HEK293 (cell line): Measurements from ENCODE around the gene MEF2C.

Experiments
- CTCF ChIA-PET: fragments of 350-600 bp; formaldehyde crosslinking; extraction: SDS; loops from one replicate; lab custom pipeline; 2021; ENCODE audit warnings: antibody characterized with exemption; lab: Yijun Ruan, JAX
- POLR2A ChIA-PET: fragments of 300-600 bp; formaldehyde crosslinking; extraction: SDS; loops from one replicate; lab custom pipeline; 2020; ENCODE audit warnings: antibody characterized with exemption, inconsistent platforms; lab: Yijun Ruan, JAX
- H3K27ac ChIP-seq: fragments of 200-500 bp; sonication (Bioruptor generic); 2 replicates; pipeline ENCODE4 v1.5.1; 2014; ENCODE audit warnings: low read depth, low read length, control low read depth, inconsistent platforms; ENCODE audit errors: extremely low read depth
- H3K36me3 ChIP-seq, 2 experiments: fragments of 200-500 bp in 1 of 2; sonication (Bioruptor generic) in 1 of 2; 1 replicate in 1 of 2; 2 replicates in 1 of 2; pipeline ENCODE4 v1.5.1; 2014 to 2017; ENCODE audit warnings: inconsistent platforms in 2 of 2, low read length in 2 of 2; ENCODE audit not compliant: control insufficient read depth in 2 of 2, insufficient read depth in 1 of 2
- H3K4me1 ChIP-seq: fragments of 200-500 bp; sonication (Bioruptor generic); 2 replicates; pipeline ENCODE4 v1.5.1; 2014; ENCODE audit warnings: mild to moderate bottlenecking, low read length, inconsistent platforms; ENCODE audit not compliant: control insufficient read depth, insufficient read depth
- H3K4me3 ChIP-seq: 2 replicates; pipeline ENCODE4 v1.5.1; 2011; ENCODE audit warnings: low read depth, mild to moderate bottlenecking, control low read depth, low read length, moderate library complexity
- H3K9me3 ChIP-seq: fragments of 200-500 bp; sonication (Bioruptor generic); 2 replicates; pipeline ENCODE4 v1.5.1; 2014; ENCODE audit warnings: low read depth, low read length, inconsistent platforms; ENCODE audit not compliant: control insufficient read depth, insufficient read depth
- GLIS1 ChIP-seq: fragments of 450-650 bp; formaldehyde crosslinking; IDR thresholded peaks from 2 replicates; pipeline ENCODE4 v1.5.1; 2016; ENCODE audit warnings: missing biosample characterization, missing genetic modification characterization
- KLF16 ChIP-seq: fragments of 450-650 bp; formaldehyde crosslinking; IDR thresholded peaks from 2 replicates; pipeline ENCODE4 v1.5.1; 2017; ENCODE audit warnings: missing biosample characterization, missing genetic modification characterization
- PRDM10 ChIP-seq: fragments of 450-650 bp; formaldehyde crosslinking; IDR thresholded peaks from 2 replicates; pipeline ENCODE4 v1.5.1; 2016; ENCODE audit warnings: missing biosample characterization, missing genetic modification characterization
- TSHZ1 ChIP-seq: fragments of 450-650 bp; formaldehyde crosslinking; IDR thresholded peaks from 2 replicates; pipeline ENCODE4 v1.5.1; 2016; ENCODE audit warnings: missing biosample characterization, missing genetic modification characterization, borderline replicate concordance
- ZBTB1 ChIP-seq: fragments of 450-650 bp; formaldehyde crosslinking; IDR thresholded peaks from 2 replicates; pipeline ENCODE4 v1.5.1; 2016; ENCODE audit warnings: missing biosample characterization, missing genetic modification characterization
- ZBTB17 ChIP-seq: fragments of 450-650 bp; formaldehyde crosslinking; IDR thresholded peaks from 2 replicates; pipeline ENCODE4 v1.5.1; 2016; ENCODE audit warnings: missing biosample characterization, missing genetic modification characterization
- ZNF280D ChIP-seq: fragments of 450-650 bp; formaldehyde crosslinking; IDR thresholded peaks from 2 replicates; pipeline ENCODE4 v1.5.1; 2016; ENCODE audit warnings: missing biosample characterization, missing genetic modification characterization
- ZNF362 ChIP-seq: fragments of 450-650 bp; formaldehyde crosslinking; IDR thresholded peaks from 2 replicates; pipeline ENCODE4 v1.5.1; 2016; ENCODE audit warnings: missing biosample characterization, missing genetic modification characterization
- ZNF426 ChIP-seq: fragments of 450-650 bp; formaldehyde crosslinking; IDR thresholded peaks from 2 replicates; pipeline ENCODE4 v1.5.1; 2017; ENCODE audit warnings: missing biosample characterization, missing genetic modification characterization, mild to moderate bottlenecking, inconsistent platforms, moderate library complexity
- ZNF585B ChIP-seq: fragments of 450-650 bp; formaldehyde crosslinking; IDR thresholded peaks from 2 replicates; pipeline ENCODE4 v1.5.1; 2016; ENCODE audit warnings: missing biosample characterization, missing genetic modification characterization
- ZNF645 ChIP-seq: fragments of 450-650 bp; formaldehyde crosslinking; IDR thresholded peaks from 2 replicates; pipeline ENCODE4; 2016; ENCODE audit warnings: missing biosample characterization, missing genetic modification characterization
- TF ChIP-seq, protein P1 (sequence below): fragments of 450-650 bp; formaldehyde crosslinking; IDR thresholded peaks from 2 replicates; pipeline ENCODE4 v1.5.1; 2016; ENCODE audit warnings: missing biosample characterization, missing genetic modification characterization
- TF ChIP-seq, protein P2 (sequence below): fragments of 450-650 bp; formaldehyde crosslinking; conservative IDR thresholded peaks from 2 replicates; pipeline ENCODE4 v1.5.1; 2016; ENCODE audit warnings: low read depth, missing biosample characterization, missing genetic modification characterization
- TF ChIP-seq, protein P3 (sequence below): fragments of 450-650 bp; formaldehyde crosslinking; IDR thresholded peaks from 2 replicates; pipeline ENCODE4 v1.5.1; 2016; ENCODE audit warnings: missing biosample characterization, missing genetic modification characterization

MEF2C gene

GRCh38 chr5:88872971-88873370 is 10.0 kb downstream of the MEF2C start:
- ChIA-PET POLR2A (no interaction called here), CTCF (interaction anchor here (0.6 kb wide), 1 partner anchor 1567 kb away, joined by 4 read pairs; no protein-coding TSS in a partner anchor)
- no peaks in the 10 kb centered on the region; the same call in 1 of the 2 replicates for H3K4me1 ChIP-seq
- H3K27ac ChIP-seq = no peak overlapping the region
- no peak overlapping the region for H3K4me3 ChIP-seq
- no peaks in the 10 kb centered on the region for H3K9me3 ChIP-seq
- no peaks in the 10 kb centered on the region for H3K36me3 ChIP-seq
- TF ChIP-seq TSHZ1 (tag by site-specific recombination) = no peak
- TF ChIP-seq ZNF426 = no peak
- no peak for TF ChIP-seq PRDM10 (tag by site-specific recombination)
- TF ChIP-seq ZNF645 (tag by site-specific recombination) = no peak
- no peak for TF ChIP-seq GLIS1 (tag by site-specific recombination)
- no peak for TF ChIP-seq ZNF362
- TF ChIP-seq KLF16 = no peak
- TF ChIP-seq ZNF585B (tag by site-specific recombination) = no peak
- TF ChIP-seq, protein P1, sequence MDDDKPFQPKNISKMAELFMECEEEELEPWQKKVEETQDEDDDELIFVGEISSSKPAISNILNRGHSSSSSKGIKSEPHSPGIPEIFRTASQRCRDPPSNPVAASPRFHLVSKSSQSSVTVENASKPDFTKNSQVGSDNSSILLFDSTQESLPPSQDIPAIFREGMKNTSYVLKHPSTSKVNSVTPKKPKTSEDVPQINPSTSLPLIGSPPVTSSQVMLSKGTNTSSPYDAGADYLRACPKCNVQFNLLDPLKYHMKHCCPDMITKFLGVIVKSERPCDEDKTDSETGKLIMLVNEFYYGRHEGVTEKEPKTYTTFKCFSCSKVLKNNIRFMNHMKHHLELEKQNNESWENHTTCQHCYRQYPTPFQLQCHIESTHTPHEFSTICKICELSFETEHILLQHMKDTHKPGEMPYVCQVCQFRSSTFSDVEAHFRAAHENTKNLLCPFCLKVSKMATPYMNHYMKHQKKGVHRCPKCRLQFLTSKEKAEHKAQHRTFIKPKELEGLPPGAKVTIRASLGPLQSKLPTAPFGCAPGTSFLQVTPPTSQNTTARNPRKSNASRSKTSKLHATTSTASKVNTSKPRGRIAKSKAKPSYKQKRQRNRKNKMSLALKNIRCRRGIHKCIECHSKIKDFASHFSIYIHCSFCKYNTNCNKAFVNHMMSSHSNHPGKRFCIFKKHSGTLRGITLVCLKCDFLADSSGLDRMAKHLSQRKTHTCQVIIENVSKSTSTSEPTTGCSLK (tag by site-specific recombination) = no peak
- TF ChIP-seq ZBTB17 (tag by site-specific recombination) = no peak
- no peak for TF ChIP-seq ZNF280D (tag by site-specific recombination)
- TF ChIP-seq, protein P2, sequence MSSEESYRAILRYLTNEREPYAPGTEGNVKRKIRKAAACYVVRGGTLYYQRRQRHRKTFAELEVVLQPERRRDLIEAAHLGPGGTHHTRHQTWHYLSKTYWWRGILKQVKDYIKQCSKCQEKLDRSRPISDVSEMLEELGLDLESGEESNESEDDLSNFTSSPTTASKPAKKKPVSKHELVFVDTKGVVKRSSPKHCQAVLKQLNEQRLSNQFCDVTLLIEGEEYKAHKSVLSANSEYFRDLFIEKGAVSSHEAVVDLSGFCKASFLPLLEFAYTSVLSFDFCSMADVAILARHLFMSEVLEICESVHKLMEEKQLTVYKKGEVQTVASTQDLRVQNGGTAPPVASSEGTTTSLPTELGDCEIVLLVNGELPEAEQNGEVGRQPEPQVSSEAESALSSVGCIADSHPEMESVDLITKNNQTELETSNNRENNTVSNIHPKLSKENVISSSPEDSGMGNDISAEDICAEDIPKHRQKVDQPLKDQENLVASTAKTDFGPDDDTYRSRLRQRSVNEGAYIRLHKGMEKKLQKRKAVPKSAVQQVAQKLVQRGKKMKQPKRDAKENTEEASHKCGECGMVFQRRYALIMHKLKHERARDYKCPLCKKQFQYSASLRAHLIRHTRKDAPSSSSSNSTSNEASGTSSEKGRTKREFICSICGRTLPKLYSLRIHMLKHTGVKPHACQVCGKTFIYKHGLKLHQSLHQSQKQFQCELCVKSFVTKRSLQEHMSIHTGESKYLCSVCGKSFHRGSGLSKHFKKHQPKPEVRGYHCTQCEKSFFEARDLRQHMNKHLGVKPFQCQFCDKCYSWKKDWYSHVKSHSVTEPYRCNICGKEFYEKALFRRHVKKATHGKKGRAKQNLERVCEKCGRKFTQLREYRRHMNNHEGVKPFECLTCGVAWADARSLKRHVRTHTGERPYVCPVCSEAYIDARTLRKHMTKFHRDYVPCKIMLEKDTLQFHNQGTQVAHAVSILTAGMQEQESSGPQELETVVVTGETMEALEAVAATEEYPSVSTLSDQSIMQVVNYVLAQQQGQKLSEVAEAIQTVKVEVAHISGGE (tag by site-specific recombination) = no peak
- no peak for TF ChIP-seq ZBTB1 (tag by site-specific recombination)
- TF ChIP-seq, protein P3, sequence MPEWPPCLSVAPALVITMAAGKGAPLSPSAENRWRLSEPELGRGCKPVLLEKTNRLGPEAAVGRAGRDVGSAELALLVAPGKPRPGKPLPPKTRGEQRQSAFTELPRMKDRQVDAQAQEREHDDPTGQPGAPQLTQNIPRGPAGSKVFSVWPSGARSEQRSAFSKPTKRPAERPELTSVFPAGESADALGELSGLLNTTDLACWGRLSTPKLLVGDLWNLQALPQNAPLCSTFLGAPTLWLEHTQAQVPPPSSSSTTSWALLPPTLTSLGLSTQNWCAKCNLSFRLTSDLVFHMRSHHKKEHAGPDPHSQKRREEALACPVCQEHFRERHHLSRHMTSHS (tag by site-specific recombination) = no peak
